Suppressor macrophage treated with lipopolysaccharide for 1 hour (primary cell): ENCODE measurements around the gene TMEM109.

Experiments
- DNase-seq, 3 donors: peaks; one replicate each; pipeline ENCODE4 v3.0.0-alpha.2; 2020 to 2022

The TMEM109 gene

DNA sequence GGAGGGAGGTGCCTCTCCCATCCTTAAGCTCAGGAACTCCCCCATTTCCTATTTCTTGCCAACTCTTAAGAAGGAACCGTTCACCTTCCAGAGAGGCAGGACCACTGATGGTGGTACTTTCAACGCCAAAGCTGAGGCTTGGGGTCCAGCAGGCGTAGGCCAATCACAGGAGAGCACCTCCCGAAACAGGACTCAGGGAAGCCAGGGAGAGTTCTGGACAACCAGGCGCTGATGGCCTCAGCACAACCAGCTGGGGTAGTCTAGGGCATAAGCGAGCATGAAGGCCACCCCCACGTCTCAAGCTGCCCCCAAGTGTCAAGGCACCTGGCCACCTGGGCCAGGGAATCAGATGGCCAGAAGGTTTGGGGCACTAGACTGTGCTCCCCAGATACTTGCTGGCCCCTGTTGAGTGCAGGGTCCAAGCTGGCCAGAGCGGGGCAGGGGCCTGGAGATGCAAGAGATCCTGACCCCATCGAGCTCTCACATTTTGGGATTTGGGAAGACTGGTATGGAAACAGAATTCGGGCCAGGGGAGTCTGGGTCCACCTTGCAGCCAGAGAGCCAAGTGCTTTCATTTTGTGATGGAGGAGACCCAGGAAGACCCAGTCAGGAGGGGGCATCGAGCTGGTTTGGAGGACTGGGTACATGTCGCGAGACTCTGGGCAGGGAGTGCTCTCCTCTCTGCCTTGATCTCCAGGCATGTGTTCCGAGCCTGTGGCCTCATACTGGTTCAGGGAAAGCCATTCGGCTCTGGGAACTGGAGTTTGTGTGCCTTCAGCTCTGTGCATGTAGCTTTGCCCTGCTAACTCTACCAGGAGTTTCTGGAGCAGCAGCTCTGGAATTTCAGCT, 58.4 kb downstream of the TMEM109 start:
- DNase-seq = no peak
